ENCODE data around the gene CCDC196. TPM values are rescaled to one million over a fixed set of nuclear protein-coding genes. Genes with fewer than 3 reads are reported as not detected.

Gene CCDC196
- total RNA-seq, 1 experiment from 2014 or later: not detected

GRCh38 chr14:66477567-66477966 is 8.6 kb upstream of the CCDC196 start:
- Mint-ChIP-seq H3K27me3 (ENCODE audit: low read depth) (no peaks in the 10 kb centered on the region), H3K27ac (no peak overlapping the region)

More at GRCh38 chr14:66477567-66477966, 8.6 kb upstream of the CCDC196 start:
- no peaks in the 10 kb centered on the region for H3K4me1 ChIP-seq (ENCODE audit: insufficient read depth, low read length)
- TF ChIP-seq, protein P1, sequence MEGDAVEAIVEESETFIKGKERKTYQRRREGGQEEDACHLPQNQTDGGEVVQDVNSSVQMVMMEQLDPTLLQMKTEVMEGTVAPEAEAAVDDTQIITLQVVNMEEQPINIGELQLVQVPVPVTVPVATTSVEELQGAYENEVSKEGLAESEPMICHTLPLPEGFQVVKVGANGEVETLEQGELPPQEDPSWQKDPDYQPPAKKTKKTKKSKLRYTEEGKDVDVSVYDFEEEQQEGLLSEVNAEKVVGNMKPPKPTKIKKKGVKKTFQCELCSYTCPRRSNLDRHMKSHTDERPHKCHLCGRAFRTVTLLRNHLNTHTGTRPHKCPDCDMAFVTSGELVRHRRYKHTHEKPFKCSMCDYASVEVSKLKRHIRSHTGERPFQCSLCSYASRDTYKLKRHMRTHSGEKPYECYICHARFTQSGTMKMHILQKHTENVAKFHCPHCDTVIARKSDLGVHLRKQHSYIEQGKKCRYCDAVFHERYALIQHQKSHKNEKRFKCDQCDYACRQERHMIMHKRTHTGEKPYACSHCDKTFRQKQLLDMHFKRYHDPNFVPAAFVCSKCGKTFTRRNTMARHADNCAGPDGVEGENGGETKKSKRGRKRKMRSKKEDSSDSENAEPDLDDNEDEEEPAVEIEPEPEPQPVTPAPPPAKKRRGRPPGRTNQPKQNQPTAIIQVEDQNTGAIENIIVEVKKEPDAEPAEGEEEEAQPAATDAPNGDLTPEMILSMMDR (conservative IDR thresholded peaks at IDR 0.05): no peak
- no peak overlapping the region for H2BK15ac ChIP-seq (ENCODE audit: low read depth, low read length)
- no peak overlapping the region for H4K8ac ChIP-seq (replicated peaks; ENCODE audit: insufficient read length, low read depth, low read length)
- no peaks in the 10 kb centered on the region for H3K79me2 ChIP-seq (ENCODE audit: insufficient read depth, low read length)
- no peak overlapping the region for H2BK12ac ChIP-seq (ENCODE audit: insufficient read length, low read depth, low read length)
- no peak overlapping the region for H3K56ac ChIP-seq (ENCODE audit: insufficient read length, low read depth, low read length)
- no peaks in the 10 kb centered on the region for H4K20me1 ChIP-seq (ENCODE audit: control insufficient read depth, insufficient read depth, insufficient read length)
- H2AFZ ChIP-seq (ENCODE audit: low read length): no peak overlapping the region
- no peak overlapping the region for H3K4me2 ChIP-seq (ENCODE audit: insufficient read depth, insufficient read length, low read length)
- H2BK20ac ChIP-seq (ENCODE audit: low read depth, low read length, poor library complexity, severe bottlenecking): no peak overlapping the region
- H3K27ac ChIP-seq (ENCODE audit: insufficient read length, low read depth, low read length): no peak overlapping the region
- no peaks in the 10 kb centered on the region for H3K23me2 ChIP-seq (ENCODE audit: insufficient read length, low read depth, low read length, poor library complexity, severe bottlenecking)
- no peak for DNase-seq
- H3K4ac ChIP-seq (ENCODE audit: low read depth, low read length): no peak overlapping the region
- H3K4me3 Mint-ChIP-seq: no peak overlapping the region
- no peaks in the 10 kb centered on the region for H3K27me3 ChIP-seq (ENCODE audit: insufficient read depth, low read length)
- no peaks in the 10 kb centered on the region for H3K9me3 ChIP-seq (ENCODE audit: control insufficient read depth, low read depth, low read length)
- no peaks in the 10 kb centered on the region for H3K79me1 ChIP-seq (ENCODE audit: insufficient read depth, low read depth, low read length, poor library complexity, severe bottlenecking)
- H3K9me3 Mint-ChIP-seq: peaks cover 8 to 14% of the 10 kb centered on the region in 2 experiments; a peak in 4 of 5 replicates
- no peak overlapping the region for H4K91ac ChIP-seq (ENCODE audit: insufficient read length, low read depth, low read length)
- no peak overlapping the region for H4K5ac ChIP-seq (ENCODE audit: insufficient read length, low read depth, low read length)
- no peak overlapping the region for H3K14ac ChIP-seq (ENCODE audit: insufficient read depth, low read length)
- no peak overlapping the region for H3T11ph ChIP-seq (ENCODE audit: low read length)
- H3K4me1 Mint-ChIP-seq: no peaks in the 10 kb centered on the region
- H2AK5ac ChIP-seq (ENCODE audit: insufficient read length, low read length): no peak overlapping the region
- H2BK120ac ChIP-seq (ENCODE audit: low read depth, low read length, poor library complexity, severe bottlenecking): no peak overlapping the region
- H3K23ac ChIP-seq (ENCODE audit: insufficient read length, low read depth, low read length): no peak overlapping the region
- H2BK5ac ChIP-seq (ENCODE audit: insufficient read length, low read length): no peak overlapping the region
- no peak overlapping the region for H3K9ac ChIP-seq (ENCODE audit: extremely low read depth, insufficient read length, low read length)
- peaks cover 0 to 4% (median under 1%) of the 10 kb centered on the region in 3 experiments; a peak in 2 of 7 replicates for H3K36me3 Mint-ChIP-seq (ENCODE audit: insufficient read depth in 1 of 3, low read depth in 3 of 3)
- H3K18ac ChIP-seq (ENCODE audit: insufficient read length, low read depth, low read length): no peak overlapping the region

Data from H9 (cell line).